H9 (cell line): ENCODE results near the gene MAPK8. TPM values are rescaled to one million over a fixed set of nuclear protein-coding genes. Genes with fewer than 3 reads are reported as not detected.

Experiments
- DNase-seq: peaks from one replicate; pipeline ENCODE4 v3.0.0-alpha.2; 2017
- H2AFZ ChIP-seq: one replicate; pipeline ENCODE4 v1.6.1; 2013; ENCODE audit warnings: mild to moderate bottlenecking, low read length, control low read depth, moderate library complexity
- H2AK5ac ChIP-seq: 2 replicates; pipeline ENCODE4 v1.6.1; 2013; ENCODE audit warnings: low read length, control low read depth, mixed read lengths; ENCODE audit not compliant: insufficient read length
- H2BK120ac ChIP-seq: one replicate; pipeline ENCODE4 v1.6.1; 2013; ENCODE audit warnings: low read depth, mild to moderate bottlenecking, low read length, control low read depth, inconsistent platforms; ENCODE audit not compliant: poor library complexity, severe bottlenecking
- H2BK12ac ChIP-seq: 2 replicates; pipeline ENCODE4 v1.6.1; 2013; ENCODE audit warnings: low read length, control low read depth, mixed read lengths, low read depth; ENCODE audit not compliant: insufficient read length
- H2BK15ac ChIP-seq: 2 replicates; pipeline ENCODE4 v1.6.1; 2013; ENCODE audit warnings: low read depth, low read length, control low read depth
- H2BK20ac ChIP-seq: one replicate; pipeline ENCODE4 v1.6.1; 2013; ENCODE audit warnings: low read depth, mild to moderate bottlenecking, low read length, control low read depth, inconsistent platforms; ENCODE audit not compliant: poor library complexity, severe bottlenecking
- H2BK5ac ChIP-seq: 2 replicates; pipeline ENCODE4 v1.6.1; 2013; ENCODE audit warnings: low read length, control low read depth, mixed read lengths; ENCODE audit not compliant: insufficient read length
- H3K14ac ChIP-seq: 2 replicates; pipeline ENCODE4 v1.6.1; 2013; ENCODE audit warnings: low read length, control low read depth; ENCODE audit not compliant: insufficient read depth
- H3K18ac ChIP-seq: 2 replicates; pipeline ENCODE4 v1.6.1; 2013; ENCODE audit warnings: low read depth, mild to moderate bottlenecking, mixed read lengths, low read length, control low read depth; ENCODE audit not compliant: insufficient read length
- H3K23ac ChIP-seq: 2 replicates; pipeline ENCODE4 v1.6.1; 2013; ENCODE audit warnings: low read length, control low read depth, mixed read lengths, low read depth; ENCODE audit not compliant: insufficient read length
- H3K23me2 ChIP-seq: 2 replicates; pipeline ENCODE4 v1.6.1; 2013; ENCODE audit warnings: low read depth, mild to moderate bottlenecking, mixed read lengths, low read length, control low read depth; ENCODE audit not compliant: insufficient read length, poor library complexity, severe bottlenecking
- H3K27ac ChIP-seq: 2 replicates; pipeline ENCODE4 v1.5.1; 2013; ENCODE audit warnings: low read length, control low read depth, mixed read lengths, low read depth; ENCODE audit not compliant: insufficient read length
- H3K27me3 ChIP-seq: 2 replicates; pipeline ENCODE4 v1.6.1; 2013; ENCODE audit warnings: low read length, control low read depth, inconsistent platforms; ENCODE audit not compliant: insufficient read depth
- H3K4ac ChIP-seq: 2 replicates; pipeline ENCODE4 v1.6.1; 2013; ENCODE audit warnings: low read depth, mild to moderate bottlenecking, control low read depth, inconsistent platforms, low read length, moderate library complexity
- H3K4me1 ChIP-seq: 2 replicates; pipeline ENCODE4 v1.6.1; 2013; ENCODE audit warnings: low read length, control low read depth, inconsistent platforms; ENCODE audit not compliant: insufficient read depth
- H3K4me2 ChIP-seq: 2 replicates; pipeline ENCODE4 v1.6.1; 2013; ENCODE audit warnings: low read length, control low read depth, mixed read lengths; ENCODE audit not compliant: insufficient read length, insufficient read depth
- H3K56ac ChIP-seq: 2 replicates; pipeline ENCODE4 v1.6.1; 2013; ENCODE audit warnings: low read depth, mild to moderate bottlenecking, mixed read lengths, low read length, control low read depth; ENCODE audit not compliant: insufficient read length
- H3K79me1 ChIP-seq: 2 replicates; pipeline ENCODE4 v1.6.1; 2013; ENCODE audit warnings: low read depth, mild to moderate bottlenecking, moderate library complexity, low read length, control low read depth, inconsistent platforms; ENCODE audit not compliant: insufficient read depth, poor library complexity, severe bottlenecking
- H3K79me2 ChIP-seq: 2 replicates; pipeline ENCODE4 v1.6.1; 2013; ENCODE audit warnings: low read length, control low read depth, inconsistent platforms; ENCODE audit not compliant: insufficient read depth
- H3K9ac ChIP-seq: 2 replicates; pipeline ENCODE4 v1.6.1; 2013; ENCODE audit warnings: low read length, control low read depth, mixed read lengths; ENCODE audit not compliant: insufficient read length; ENCODE audit errors: extremely low read depth
- H3K9me3 ChIP-seq: one replicate; pipeline ENCODE4 v1.6.1; 2013; ENCODE audit warnings: low read depth, low read length, inconsistent platforms; ENCODE audit not compliant: control insufficient read depth
- H3T11ph ChIP-seq: one replicate; pipeline ENCODE4 v1.6.1; 2013; ENCODE audit warnings: mild to moderate bottlenecking, low read length, control low read depth, inconsistent platforms
- H4K20me1 ChIP-seq: one replicate; pipeline ENCODE4 v1.6.1; 2013; ENCODE audit not compliant: control insufficient read depth, insufficient read length, insufficient read depth
- H4K5ac ChIP-seq: 2 replicates; pipeline ENCODE4 v1.6.1; 2013; ENCODE audit warnings: low read depth, mild to moderate bottlenecking, mixed read lengths, low read length, control low read depth; ENCODE audit not compliant: insufficient read length
- H4K8ac ChIP-seq: replicated peaks from 2 replicates; pipeline ENCODE4 v1.6.1; 2013; ENCODE audit warnings: low read length, control low read depth, mixed read lengths, low read depth; ENCODE audit not compliant: insufficient read length
- H4K91ac ChIP-seq: 2 replicates; pipeline ENCODE4 v1.6.1; 2013; ENCODE audit warnings: low read depth, mild to moderate bottlenecking, moderate library complexity, mixed read lengths, low read length, control low read depth; ENCODE audit not compliant: insufficient read length
- H3K27ac Mint-ChIP-seq, 3 experiments: 2 replicates in 2 of 3; 3 replicates in 1 of 3; pipeline ENCODE4 v1.8.0; 2020 to 2021; ENCODE audit warnings: mixed read lengths in 3 of 3, mild to moderate bottlenecking in 1 of 3, moderate library complexity in 1 of 3
- H3K27me3 Mint-ChIP-seq: 2 replicates; pipeline ENCODE4 v1.8.0; 2021; ENCODE audit warnings: low read depth, mild to moderate bottlenecking, moderate library complexity, mixed read lengths
- H3K36me3 Mint-ChIP-seq, 3 experiments: 2 replicates in 2 of 3; 3 replicates in 1 of 3; pipeline ENCODE4 v1.8.0; 2020 to 2021; ENCODE audit warnings: low read depth in 3 of 3, mixed read lengths in 3 of 3; ENCODE audit not compliant: insufficient read depth in 1 of 3
- H3K4me1 Mint-ChIP-seq, 2 experiments: 2 replicates each; pipeline ENCODE4 v1.8.0; 2020; ENCODE audit warnings: mixed read lengths in 2 of 2
- H3K4me3 Mint-ChIP-seq, 2 experiments: 2 replicates in 1 of 2; 3 replicates in 1 of 2; pipeline ENCODE4 v1.8.0; 2020 to 2021; ENCODE audit warnings: mild to moderate bottlenecking in 2 of 2, mixed read lengths in 2 of 2, moderate library complexity in 1 of 2
- H3K9me3 Mint-ChIP-seq, 2 experiments: 2 replicates in 1 of 2; 3 replicates in 1 of 2; pipeline ENCODE4 v1.8.0; 2020; ENCODE audit warnings: mild to moderate bottlenecking in 2 of 2, mixed read lengths in 2 of 2, moderate library complexity in 1 of 2
- CTCF ChIP-seq: fragments of 200-600 bp; sonication (generic); conservative IDR thresholded peaks from 3 replicates; pipeline ENCODE4 v1.8.0; 2021; ENCODE audit warnings: antibody characterized with exemption, mild to moderate bottlenecking
- WGBS: extraction: QIAGEN DNeasy Blood & Tissue Kit; methylation state at CpG from one replicate; pipeline ENCODE4 v1.1.7; 2013; ENCODE audit warnings: missing lambda C conversion rate, low lambda C conversion rate, mixed read lengths; ENCODE audit not compliant: insufficient read length; ENCODE audit errors: extremely low coverage; 5-methylcytosine and 5-hydroxymethylcytosine counted together
- total RNA-seq: library from RNA; stranded (reverse); gene quantifications from 2 replicates; pipeline ENCODE4 v1.2.1, GENCODE V29; 2021

MAPK8 gene
- total RNA-seq, 1 experiment from 2014 or later, result 52.0 TPM

DNA sequence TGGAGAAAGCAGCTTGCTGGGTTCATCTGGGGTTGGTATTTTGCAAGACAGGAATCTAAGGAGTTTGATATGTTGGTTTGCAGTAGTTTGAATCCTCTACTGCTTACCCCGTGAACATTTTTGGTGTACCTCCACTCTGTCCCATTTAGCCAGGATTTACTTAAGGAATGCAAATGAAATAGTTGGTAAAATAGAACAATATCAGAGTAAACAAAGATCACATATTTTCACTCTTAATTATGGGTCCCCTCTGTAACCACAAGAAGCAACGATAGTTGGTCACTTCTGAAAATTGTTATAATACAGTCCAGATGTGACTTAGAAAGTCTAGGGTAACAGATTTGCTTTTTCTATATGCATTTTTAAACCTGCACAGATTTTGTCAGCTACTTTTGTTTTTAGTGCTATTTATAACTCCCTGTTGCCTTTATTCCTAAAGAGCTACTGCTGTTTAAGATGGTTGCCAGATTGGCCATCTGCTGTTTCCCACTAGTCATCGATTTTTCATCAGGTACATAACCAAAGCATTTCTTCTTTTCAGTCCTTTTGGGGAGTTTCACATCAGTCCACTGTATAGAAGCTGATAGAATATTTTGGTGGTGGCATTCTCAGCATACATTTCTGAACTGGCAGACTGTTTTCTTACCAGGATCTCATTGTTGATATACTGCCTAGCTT lies 37.6 kb downstream of the MAPK8 start:
- Histone ChIP-seq H3K4ac (no peak overlapping the region), H3K79me2 (no peaks in the 10 kb centered on the region; the same call in 1 of the 2 replicates), H3T11ph (no peak overlapping the region), H2BK15ac (no peak overlapping the region), H3K23ac (no peak overlapping the region), H3K18ac (no peak overlapping the region), H3K9me3 (no peaks in the 10 kb centered on the region), H2BK12ac (no peak overlapping the region), H3K4me2 (no peak overlapping the region), H2AFZ (no peak overlapping the region), H4K8ac (no peak overlapping the region), H3K56ac (no peak overlapping the region), H2AK5ac (no peak overlapping the region), H3K4me1 (peaks cover 2% of the 10 kb centered on the region; the same call in 1 of the 2 replicates), H2BK120ac (no peak overlapping the region), H4K5ac (no peak overlapping the region), H3K27ac (no peak overlapping the region), H3K14ac (no peak overlapping the region), H4K91ac (no peak overlapping the region), H3K27me3 (no peaks in the 10 kb centered on the region), H4K20me1 (no peaks in the 10 kb centered on the region), H3K79me1 (no peaks in the 10 kb centered on the region), H2BK5ac (no peak overlapping the region), H3K9ac (no peak overlapping the region), H3K23me2 (no peaks in the 10 kb centered on the region), H2BK20ac (no peak overlapping the region)
- Mint-ChIP-seq H3K27me3 (no peaks in the 10 kb centered on the region), H3K4me1 (peaks cover 14 to 15% of the 10 kb centered on the region in 2 experiments), H3K27ac (no peak overlapping the region; a peak in 1 of 7 replicates), H3K9me3 (peaks cover 22 to 26% of the 10 kb centered on the region in 2 experiments), H3K4me3 (no peak overlapping the region), H3K36me3 (peaks cover 22 to 26% (median 24%) of the 10 kb centered on the region in 3 experiments)
- WGBS, result no CpG with 5 or more reads among the region's 3 CpGs
- DNase-seq, result no peak
- no peak for TF ChIP-seq CTCF
